DND-41 (cell line): ENCODE measurements around the gene ADAMTS8.

Experiments
- CTCF ChIP-seq: IDR thresholded peaks from 2 replicates; pipeline ENCODE4 v1.5.1; 2012; ENCODE audit warnings: borderline replicate concordance, low read length, moderate library complexity, mild to moderate bottlenecking; ENCODE audit not compliant: poor library complexity, severe bottlenecking; ENCODE audit errors: extremely low read depth
- EZH2 ChIP-seq: IDR thresholded peaks from 3 replicates; pipeline ENCODE4 v1.6.1; 2012; ENCODE audit warnings: borderline replicate concordance, low read depth, mild to moderate bottlenecking, moderate library complexity, low read length, inconsistent platforms; ENCODE audit not compliant: severe bottlenecking

GRCh38 chr11:130400781-130401483, 27.5 kb downstream of the ADAMTS8 start:
- TF ChIP-seq EZH2 (no peak), CTCF (no peak)
